Measurements from ENCODE around the gene FANCL. TPM values are rescaled to one million over a fixed set of nuclear protein-coding genes. Genes with fewer than 3 reads are reported as not detected.
A peak's percentile ranks its signal among the peaks of the same experiment; 100 is the strongest.

Gene FANCL
- total RNA-seq, 6 experiments from 2014 or later, result 5.5 to 11.6 (median 7.6) TPM

DNA sequence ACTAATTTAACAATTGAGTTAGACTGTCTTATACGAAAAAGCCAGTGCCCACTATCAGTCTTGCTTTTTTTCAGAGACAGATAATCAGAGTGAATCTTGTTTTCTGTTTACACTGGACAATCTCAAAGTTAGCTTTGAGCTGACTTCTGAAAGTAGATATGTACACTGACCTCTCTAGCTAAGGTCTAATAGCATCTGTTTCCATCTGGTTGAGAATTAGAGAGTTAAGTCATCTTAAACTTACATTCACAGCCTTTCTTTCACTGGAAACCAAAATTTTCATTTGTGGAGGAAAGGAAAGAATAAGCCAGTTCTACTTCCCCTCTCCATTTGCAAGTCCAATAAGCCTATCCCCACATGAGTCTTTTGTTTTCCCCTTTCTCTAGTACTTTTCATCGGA lies 105.3 kb downstream of the FANCL start:
- TF ChIP-seq, protein P1, sequence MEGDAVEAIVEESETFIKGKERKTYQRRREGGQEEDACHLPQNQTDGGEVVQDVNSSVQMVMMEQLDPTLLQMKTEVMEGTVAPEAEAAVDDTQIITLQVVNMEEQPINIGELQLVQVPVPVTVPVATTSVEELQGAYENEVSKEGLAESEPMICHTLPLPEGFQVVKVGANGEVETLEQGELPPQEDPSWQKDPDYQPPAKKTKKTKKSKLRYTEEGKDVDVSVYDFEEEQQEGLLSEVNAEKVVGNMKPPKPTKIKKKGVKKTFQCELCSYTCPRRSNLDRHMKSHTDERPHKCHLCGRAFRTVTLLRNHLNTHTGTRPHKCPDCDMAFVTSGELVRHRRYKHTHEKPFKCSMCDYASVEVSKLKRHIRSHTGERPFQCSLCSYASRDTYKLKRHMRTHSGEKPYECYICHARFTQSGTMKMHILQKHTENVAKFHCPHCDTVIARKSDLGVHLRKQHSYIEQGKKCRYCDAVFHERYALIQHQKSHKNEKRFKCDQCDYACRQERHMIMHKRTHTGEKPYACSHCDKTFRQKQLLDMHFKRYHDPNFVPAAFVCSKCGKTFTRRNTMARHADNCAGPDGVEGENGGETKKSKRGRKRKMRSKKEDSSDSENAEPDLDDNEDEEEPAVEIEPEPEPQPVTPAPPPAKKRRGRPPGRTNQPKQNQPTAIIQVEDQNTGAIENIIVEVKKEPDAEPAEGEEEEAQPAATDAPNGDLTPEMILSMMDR (IDR thresholded peaks at IDR 0.05), result no peak
- Mint-ChIP-seq H3K4me1 (ENCODE audit: low read depth) (peaks cover 44% of the 10 kb centered on the region), H3K4me3 (no peak overlapping the region), H3K27me3 (ENCODE audit: insufficient read depth) (no peaks in the 10 kb centered on the region), H3K36me3 (ENCODE audit: low read depth) (peaks cover 8% of the 10 kb centered on the region), H3K9me3 (no peaks in the 10 kb centered on the region), H3K27ac (no peak overlapping the region)
- DNase-seq, result no peak

DNA sequence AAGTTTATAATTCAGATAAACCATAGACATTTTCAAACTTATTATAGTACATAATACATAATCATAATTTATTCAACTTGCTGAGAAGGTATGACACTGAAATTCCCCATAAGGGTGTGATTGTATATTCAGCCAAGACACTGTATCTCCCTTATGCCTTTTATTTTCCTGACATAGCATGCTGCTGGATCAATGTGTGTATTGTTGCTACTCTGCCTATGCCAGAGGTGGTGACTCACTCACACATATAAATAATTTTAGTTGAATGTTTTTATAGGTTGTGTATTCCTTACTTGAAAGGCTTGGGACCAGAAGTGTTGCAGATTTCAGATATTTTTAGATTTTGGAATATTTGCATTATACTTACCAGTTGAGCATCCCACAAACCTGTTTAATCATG lies 107.7 kb downstream of the FANCL start:
- H3K36me3 Mint-ChIP-seq (ENCODE audit: low read depth), result no peaks in the 10 kb centered on the region; the same call in 1 of the 2 replicates
- peaks cover 25% of the 10 kb centered on the region for H3K4me1 Mint-ChIP-seq (ENCODE audit: low read depth)
- no peak overlapping the region for H3K27ac Mint-ChIP-seq
- H3K4me3 Mint-ChIP-seq, result no peak overlapping the region
- TF ChIP-seq, protein P1 (IDR thresholded peaks at IDR 0.05), result no peak
- no peaks in the 10 kb centered on the region for H3K9me3 Mint-ChIP-seq
- no peaks in the 10 kb centered on the region for H3K27me3 Mint-ChIP-seq (ENCODE audit: insufficient read depth)
- no peak for DNase-seq

DNA sequence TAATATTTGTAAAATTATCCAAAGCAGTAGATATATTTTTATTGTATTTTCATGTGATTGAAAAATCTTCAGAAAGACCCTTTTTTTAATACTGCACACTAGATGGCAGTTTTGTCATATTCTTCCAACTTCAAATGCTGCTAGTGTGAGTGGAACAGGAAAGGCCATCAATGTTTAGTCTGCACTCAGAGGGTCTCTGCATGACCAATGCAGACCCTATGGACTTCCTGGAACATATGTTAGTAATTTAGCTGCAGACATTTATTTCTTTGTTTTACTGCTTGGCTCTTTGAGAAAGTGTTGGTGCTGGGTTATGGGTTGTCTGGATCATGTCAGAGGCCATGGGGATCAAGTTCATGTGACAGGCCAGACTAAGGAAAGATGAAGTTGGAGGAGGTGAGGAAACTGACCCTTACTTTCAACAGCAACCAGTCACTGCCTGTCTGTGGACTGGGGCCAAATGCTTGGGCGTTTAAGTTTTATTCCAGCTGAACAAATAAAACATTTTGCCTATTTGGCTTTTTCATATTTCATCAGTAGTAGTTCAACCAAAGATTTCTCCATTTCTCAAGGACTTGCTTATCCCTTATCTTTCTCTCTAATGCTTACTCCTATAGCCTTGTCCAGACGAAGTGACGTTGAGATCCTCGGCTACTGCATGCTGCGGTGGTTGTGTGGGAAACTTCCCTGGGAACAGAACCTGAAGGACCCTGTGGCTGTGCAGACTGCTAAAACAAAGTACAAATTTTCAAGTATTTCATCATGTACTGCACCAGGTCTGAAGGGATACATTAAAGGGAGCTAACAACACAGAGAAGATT lies 109.7 kb downstream of the FANCL start:
- H3K27ac Mint-ChIP-seq, result no peak overlapping the region
- TF ChIP-seq, protein P1 (IDR thresholded peaks at IDR 0.05), result peak; percentile 55
- DNase-seq, result no peak
- H3K9me3 Mint-ChIP-seq, result no peaks in the 10 kb centered on the region
- peaks cover 12% of the 10 kb centered on the region; the same call in 1 of the 2 replicates for H3K4me1 Mint-ChIP-seq (ENCODE audit: low read depth)
- no peak overlapping the region for H3K4me3 Mint-ChIP-seq
- H3K27me3 Mint-ChIP-seq (ENCODE audit: insufficient read depth), result no peaks in the 10 kb centered on the region
- H3K36me3 Mint-ChIP-seq (ENCODE audit: low read depth), result no peaks in the 10 kb centered on the region; the same call in 1 of the 2 replicates

DNA sequence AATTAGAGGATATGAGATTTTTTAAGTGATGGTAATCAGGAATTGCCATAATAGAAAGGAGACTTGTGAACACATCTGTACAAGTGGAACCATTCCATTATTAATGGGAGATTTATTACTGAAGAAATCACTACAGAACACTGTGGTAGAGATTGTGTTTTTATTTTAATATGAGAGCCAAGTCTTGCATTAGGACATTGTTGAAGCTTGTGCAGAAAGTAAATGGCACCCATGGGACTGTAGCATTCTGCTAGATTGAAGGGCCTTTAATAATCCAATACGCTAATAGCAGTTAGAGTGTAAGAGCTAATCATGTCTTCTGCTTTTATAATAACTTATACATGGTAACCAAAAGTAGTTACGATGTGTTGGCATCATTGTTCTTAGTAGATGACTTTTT lies 110.9 kb downstream of the FANCL start:
- Mint-ChIP-seq H3K27ac (no peak overlapping the region), H3K9me3 (no peaks in the 10 kb centered on the region), H3K27me3 (ENCODE audit: insufficient read depth) (no peaks in the 10 kb centered on the region), H3K4me1 (ENCODE audit: low read depth) (peaks cover 12% of the 10 kb centered on the region; the same call in 1 of the 2 replicates), H3K36me3 (ENCODE audit: low read depth) (no peaks in the 10 kb centered on the region), H3K4me3 (no peak overlapping the region)
- TF ChIP-seq, protein P1 (IDR thresholded peaks at IDR 0.05), result no peak
- no peak for DNase-seq

DNA sequence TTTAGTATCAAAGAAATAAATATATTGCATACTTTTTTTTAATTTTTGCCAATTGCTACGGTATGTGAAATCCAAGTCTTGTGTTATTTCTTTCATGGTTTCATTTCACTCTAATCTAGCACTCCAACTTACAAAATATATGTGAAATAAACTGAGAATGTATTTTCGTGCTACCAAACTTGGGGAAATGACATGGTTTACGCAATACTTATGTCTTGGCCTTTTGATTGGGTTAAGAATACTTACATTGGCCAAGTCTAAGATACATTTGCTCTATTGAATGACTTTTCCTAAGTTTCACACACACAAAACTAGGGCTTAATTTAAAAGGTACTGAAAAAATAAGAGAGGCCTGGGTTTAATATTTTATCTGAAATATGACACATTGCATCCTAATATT lies 114.0 kb downstream of the FANCL start:
- H3K27ac Mint-ChIP-seq, result no peak overlapping the region
- H3K36me3 Mint-ChIP-seq (ENCODE audit: low read depth), result peaks cover 11% of the 10 kb centered on the region
- H3K4me1 Mint-ChIP-seq (ENCODE audit: low read depth), result peaks cover 7% of the 10 kb centered on the region; the same call in 1 of the 2 replicates
- DNase-seq, result no peak
- H3K27me3 Mint-ChIP-seq (ENCODE audit: insufficient read depth), result no peaks in the 10 kb centered on the region
- H3K4me3 Mint-ChIP-seq, result no peak overlapping the region
- H3K9me3 Mint-ChIP-seq, result no peaks in the 10 kb centered on the region
- TF ChIP-seq, protein P1 (IDR thresholded peaks at IDR 0.05), result no peak

All from HFFc6 (cell line).